Neural progenitor cell (in vitro differentiated cells): ENCODE measurements around the gene GPATCH1.
"Not testable (repeated sequence)": the region's sequence is repeated elsewhere in the genome, so short reads cannot be mapped to it uniquely, and the experiment has no call there.

Experiments used
- EZH2 ChIP-seq: fragments of 200-600 bp; sonication (generic); IDR thresholded peaks from 2 replicates; pipeline ENCODE4 v1.6.1; 2017; ENCODE audit warnings: antibody characterized with exemption, mild to moderate bottlenecking, moderate library complexity
- TF ChIP-seq, protein P1 (sequence below): fragments of 200-600 bp; sonication (generic); IDR thresholded peaks from 2 replicates; pipeline ENCODE4 v1.5.1; 2017; ENCODE audit warnings: antibody characterized with exemption, mild to moderate bottlenecking

DNA sequence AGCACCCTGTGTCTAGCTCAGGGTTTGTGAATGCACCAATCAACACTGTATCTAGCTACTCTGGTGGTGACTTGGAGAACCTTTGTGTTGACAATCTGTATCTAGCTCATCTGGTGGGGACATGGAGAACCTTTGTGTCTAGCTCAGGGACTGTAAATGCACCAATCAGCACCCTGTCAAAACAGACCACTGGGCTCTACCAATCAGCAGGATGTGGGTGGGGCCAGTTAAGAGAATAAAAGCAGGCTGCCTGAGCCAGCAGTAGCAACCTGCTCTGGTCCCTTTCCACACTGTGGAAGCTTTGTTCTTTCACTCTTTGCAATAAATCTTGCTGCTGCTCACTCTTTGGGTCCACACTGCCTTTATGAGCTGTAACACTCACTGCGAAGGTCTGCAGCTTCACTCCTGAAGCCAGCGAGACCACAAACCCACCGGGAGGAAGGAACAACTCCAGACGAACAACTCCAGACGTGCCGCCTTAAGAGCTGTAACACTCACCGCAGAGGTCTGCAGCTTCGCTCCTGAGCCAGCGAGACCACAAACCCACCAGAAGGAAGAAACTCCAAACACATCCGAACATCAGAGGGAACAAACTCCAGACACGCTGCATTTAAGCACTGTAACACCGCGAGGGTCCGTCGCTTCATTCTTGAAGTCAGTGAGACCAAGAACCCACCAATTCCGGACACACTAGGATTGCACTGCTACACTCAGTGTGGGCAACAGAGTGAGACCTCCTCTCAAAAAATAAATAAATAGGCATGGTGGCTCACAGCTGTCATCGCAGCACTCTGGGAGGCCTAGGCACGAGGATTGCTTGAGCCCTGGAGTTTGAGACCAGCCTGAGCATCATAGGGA, 43.6 kb upstream of the GPATCH1 start:
- TF ChIP-seq, protein P1, sequence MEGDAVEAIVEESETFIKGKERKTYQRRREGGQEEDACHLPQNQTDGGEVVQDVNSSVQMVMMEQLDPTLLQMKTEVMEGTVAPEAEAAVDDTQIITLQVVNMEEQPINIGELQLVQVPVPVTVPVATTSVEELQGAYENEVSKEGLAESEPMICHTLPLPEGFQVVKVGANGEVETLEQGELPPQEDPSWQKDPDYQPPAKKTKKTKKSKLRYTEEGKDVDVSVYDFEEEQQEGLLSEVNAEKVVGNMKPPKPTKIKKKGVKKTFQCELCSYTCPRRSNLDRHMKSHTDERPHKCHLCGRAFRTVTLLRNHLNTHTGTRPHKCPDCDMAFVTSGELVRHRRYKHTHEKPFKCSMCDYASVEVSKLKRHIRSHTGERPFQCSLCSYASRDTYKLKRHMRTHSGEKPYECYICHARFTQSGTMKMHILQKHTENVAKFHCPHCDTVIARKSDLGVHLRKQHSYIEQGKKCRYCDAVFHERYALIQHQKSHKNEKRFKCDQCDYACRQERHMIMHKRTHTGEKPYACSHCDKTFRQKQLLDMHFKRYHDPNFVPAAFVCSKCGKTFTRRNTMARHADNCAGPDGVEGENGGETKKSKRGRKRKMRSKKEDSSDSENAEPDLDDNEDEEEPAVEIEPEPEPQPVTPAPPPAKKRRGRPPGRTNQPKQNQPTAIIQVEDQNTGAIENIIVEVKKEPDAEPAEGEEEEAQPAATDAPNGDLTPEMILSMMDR = not testable (repeated sequence)
- not testable (repeated sequence) for TF ChIP-seq EZH2
